LNCaP clone FGC (cell line): Measurements from ENCODE around the gene SLC44A5.
"Not testable (repeated sequence)": the region's sequence is repeated elsewhere in the genome, so short reads cannot be mapped to it uniquely, and the experiment has no call there.

ENCODE experiments used
- DNase-seq: peaks from one replicate; pipeline ENCODE4 v3.0.0-alpha.2; 2011; ENCODE audit warnings: low read depth
- H3K4me3 ChIP-seq: 2 replicates; pipeline ENCODE4 v1.5.1; 2011; ENCODE audit warnings: mild to moderate bottlenecking, low read depth, low read length, control low read depth
- CTCF ChIP-seq: IDR thresholded peaks from 2 replicates; pipeline ENCODE4 v1.5.1; 2012; ENCODE audit warnings: mild to moderate bottlenecking; ENCODE audit not compliant: control insufficient read depth, insufficient read depth; ENCODE audit errors: extremely low read depth

SLC44A5 gene

DNA sequence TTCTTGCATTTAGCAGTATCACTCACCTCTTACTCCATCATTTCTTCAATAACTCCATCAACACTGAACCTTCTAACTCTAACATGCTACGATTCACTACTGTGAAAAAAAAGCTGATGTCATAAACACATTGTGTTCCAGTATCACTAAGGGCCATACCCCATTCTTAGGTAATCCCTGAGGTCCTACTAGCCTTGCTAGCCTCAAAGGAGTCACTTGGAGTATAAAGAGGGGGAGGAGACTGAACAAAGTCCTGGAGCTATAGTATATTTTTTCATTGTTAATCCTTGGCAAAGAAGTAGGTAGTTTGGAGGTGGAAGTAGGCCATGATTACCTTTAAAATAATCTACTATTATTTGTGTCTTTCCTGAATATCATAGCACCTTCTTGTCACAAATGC, at the start of gene SLC44A5:
Gene SLC44A5 (minus strand): TSS at position 101 of the 400 bp plus-strand sequence. CDS start 69,667 bp downstream, outside the sequence.
- DNase-seq = no peak
- TF ChIP-seq CTCF = no peak

DNA sequence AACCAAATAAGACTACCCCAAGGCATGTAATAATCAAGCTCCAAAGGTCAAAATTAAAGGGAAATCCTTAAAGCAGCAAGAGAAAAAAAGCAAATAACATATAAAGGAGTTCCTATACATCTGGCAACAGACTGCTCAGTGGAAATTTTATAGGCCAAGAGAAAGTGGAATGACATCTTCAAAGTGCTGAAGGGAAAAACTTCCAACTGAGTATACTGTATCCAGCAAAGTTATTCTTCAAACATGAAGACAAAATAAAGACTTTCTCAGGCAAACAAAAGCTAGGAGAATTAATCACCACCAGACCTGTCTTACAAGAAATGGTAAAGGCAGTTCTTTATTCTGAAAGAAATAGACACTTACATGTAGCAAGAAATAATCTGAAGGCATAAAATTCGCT, 45.0 kb upstream of the SLC44A5 start:
- no peak for TF ChIP-seq CTCF
- DNase-seq = no peak
- H3K4me3 ChIP-seq = no peak overlapping the region

More for the DNA sequence above, at the start of gene SLC44A5:
- H3K4me3 ChIP-seq = no peak within 1 kb of the TSS

GRCh38 chr1:75647183-75647582, 36.3 kb upstream of the SLC44A5 start:
- not testable (repeated sequence) for DNase-seq, H3K4me3 ChIP-seq

GRCh38 chr1:75645153-75645552, 34.2 kb upstream of the SLC44A5 start:
- DNase-seq, H3K4me3 ChIP-seq: not testable (repeated sequence)

DNA sequence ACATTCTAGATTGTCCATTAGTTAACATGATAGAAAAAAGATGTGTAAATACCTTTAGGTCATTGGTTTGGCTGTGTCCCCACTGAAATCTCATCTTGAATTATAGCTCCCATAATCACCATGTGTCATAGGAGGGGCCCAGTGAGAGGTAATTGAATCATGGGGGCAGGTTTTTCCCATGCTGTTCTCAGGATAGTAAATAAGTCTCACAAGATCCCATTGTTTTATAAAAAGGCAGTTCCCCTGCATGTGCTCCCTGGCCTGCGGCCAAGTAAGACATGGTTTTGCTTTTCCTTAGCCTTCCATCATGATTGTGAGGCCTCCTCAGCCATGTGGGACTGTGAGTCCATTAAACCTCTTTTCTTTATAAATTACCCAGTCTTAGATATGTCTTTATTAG, 32.5 kb upstream of the SLC44A5 start:
- H3K4me3 ChIP-seq = no peak overlapping the region
- no peak for TF ChIP-seq CTCF
- DNase-seq = no peak

- DNase-seq = no peak
- H3K4me3 ChIP-seq = no peak overlapping the region
- TF ChIP-seq CTCF = no peak
Measured at GRCh38 chr1:75641325-75641724, 30.4 kb upstream of the SLC44A5 start.

DNA sequence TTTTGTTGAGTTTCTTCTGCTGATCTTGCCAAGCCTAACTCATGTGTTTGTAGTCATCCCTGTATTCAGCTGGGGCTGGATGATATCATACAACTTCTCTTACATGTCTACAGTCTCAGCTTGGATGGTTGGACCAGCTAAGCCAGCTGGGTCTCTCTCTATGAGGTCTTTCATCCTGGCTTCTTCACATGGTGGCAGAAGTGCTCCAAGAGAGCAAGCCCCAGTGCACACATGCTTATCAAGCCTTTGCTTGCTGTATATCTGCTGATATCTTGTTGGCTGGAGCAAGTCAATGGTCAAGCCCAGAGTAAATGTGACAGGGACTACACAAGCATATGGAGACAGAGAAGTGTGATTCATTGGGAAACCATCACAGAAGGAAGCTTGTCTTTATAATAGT, 29.2 kb upstream of the SLC44A5 start:
- DNase-seq = no peak
- TF ChIP-seq CTCF = no peak
- no peak overlapping the region for H3K4me3 ChIP-seq

GRCh38 chr1:75632350-75632949, 21.5 kb upstream of the SLC44A5 start:
- peak; percentile 19 for DNase-seq
- peak; percentile 73 for TF ChIP-seq CTCF
- no peak overlapping the region for H3K4me3 ChIP-seq
